Stomach (tissue), 4 donors: ENCODE results near the gene CFAP100.

Experiments
- EP300 ChIP-seq: sonication (generic); formaldehyde crosslinking; IDR thresholded peaks from one replicate; pipeline ENCODE4 v1.6.1; 2017; ENCODE audit warnings: antibody characterized with exemption
- POLR2A ChIP-seq, 4 donors: fragments of 450-650 bp; IDR thresholded peaks; one replicate each; pipeline ENCODE4 v1.6.1; 2016; ENCODE audit warnings: antibody characterized with exemption in 4 of 4, control low read depth in 2 of 4, mild to moderate bottlenecking in 1 of 4, moderate library complexity in 1 of 4
- POLR2AphosphoS5 ChIP-seq, 3 donors: sonication (generic); formaldehyde crosslinking; IDR thresholded peaks; one replicate each; pipeline ENCODE4 v1.6.1; 2016; ENCODE audit warnings: antibody characterized with exemption in 3 of 3
- TF ChIP-seq, protein P1 (sequence below), 7 experiments: fragments of 450-650 bp in 4 of 7; fragments of 200-600 bp in 3 of 7; sonication (generic) in 3 of 7; IDR thresholded peaks; one replicate each; pipeline ENCODE4 v1.5.1; 2016 to 2019; ENCODE audit warnings: antibody characterized with exemption in 7 of 7, control low read depth in 2 of 7, mild to moderate bottlenecking in 1 of 7

DNA sequence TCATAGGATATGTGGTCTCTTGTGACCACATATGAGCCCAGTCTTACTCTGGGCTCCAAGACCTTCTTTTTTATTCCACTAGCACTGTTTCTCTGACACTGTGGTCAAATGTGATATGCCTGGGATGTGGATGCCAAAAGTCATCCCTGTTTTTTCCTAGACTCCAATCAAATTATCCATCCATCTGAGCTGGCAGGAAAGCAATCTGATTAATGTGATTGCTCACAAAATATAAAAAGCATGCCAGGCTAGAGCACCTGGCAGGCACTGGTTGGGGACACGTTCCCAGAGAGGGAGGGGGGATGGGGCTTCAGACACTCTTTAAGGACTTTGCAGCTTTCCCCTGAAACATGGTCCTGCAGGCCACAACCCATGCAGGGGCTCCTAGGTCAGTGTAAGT is 3.1 kb upstream of the CFAP100 start:
- TF ChIP-seq, protein P1, sequence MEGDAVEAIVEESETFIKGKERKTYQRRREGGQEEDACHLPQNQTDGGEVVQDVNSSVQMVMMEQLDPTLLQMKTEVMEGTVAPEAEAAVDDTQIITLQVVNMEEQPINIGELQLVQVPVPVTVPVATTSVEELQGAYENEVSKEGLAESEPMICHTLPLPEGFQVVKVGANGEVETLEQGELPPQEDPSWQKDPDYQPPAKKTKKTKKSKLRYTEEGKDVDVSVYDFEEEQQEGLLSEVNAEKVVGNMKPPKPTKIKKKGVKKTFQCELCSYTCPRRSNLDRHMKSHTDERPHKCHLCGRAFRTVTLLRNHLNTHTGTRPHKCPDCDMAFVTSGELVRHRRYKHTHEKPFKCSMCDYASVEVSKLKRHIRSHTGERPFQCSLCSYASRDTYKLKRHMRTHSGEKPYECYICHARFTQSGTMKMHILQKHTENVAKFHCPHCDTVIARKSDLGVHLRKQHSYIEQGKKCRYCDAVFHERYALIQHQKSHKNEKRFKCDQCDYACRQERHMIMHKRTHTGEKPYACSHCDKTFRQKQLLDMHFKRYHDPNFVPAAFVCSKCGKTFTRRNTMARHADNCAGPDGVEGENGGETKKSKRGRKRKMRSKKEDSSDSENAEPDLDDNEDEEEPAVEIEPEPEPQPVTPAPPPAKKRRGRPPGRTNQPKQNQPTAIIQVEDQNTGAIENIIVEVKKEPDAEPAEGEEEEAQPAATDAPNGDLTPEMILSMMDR (IDR thresholded peaks at IDR 0.05) = no peak
- no peak for TF ChIP-seq EP300
- TF ChIP-seq POLR2A (IDR thresholded peaks at IDR 0.05) = no peak
- TF ChIP-seq POLR2AphosphoS5 (IDR thresholded peaks at IDR 0.05) = no peak
